Activated CD8-positive, alpha-beta memory T cell treated with anti-CD3 and anti-CD28 coated beads for 36 hours (primary cell): Measurements from ENCODE around the gene LETM1. TPM values are rescaled to one million over a fixed set of nuclear protein-coding genes. Genes with fewer than 3 reads are reported as not detected.
"Not testable (repeated sequence)": the region's sequence is repeated elsewhere in the genome, so short reads cannot be mapped to it uniquely, and the experiment has no call there.

Experiments used
- CTCF ChIA-PET: fragments of 350-600 bp; sonication (Branson Sonifier 250); formaldehyde crosslinking; loops from one replicate; lab custom pipeline; 2021; ENCODE audit warnings: antibody characterized with exemption; lab: Charles Lee
- POLR2A ChIA-PET: fragments of 350-600 bp; sonication (Branson Sonifier 250); formaldehyde crosslinking; loops from one replicate; lab custom pipeline; 2021; ENCODE audit warnings: antibody characterized with exemption; lab: Charles Lee
- total RNA-seq, 2 experiments: library from RNA; stranded (reverse); gene quantifications; one replicate each; pipeline ENCODE4 v1.2.3, GENCODE V29; 2021

LETM1 gene
- total RNA-seq, 2 experiments from 2014 or later, result 88.8 to 94.7 TPM

GRCh38 chr4:1862055-1862911 lies 6.3 kb upstream of the LETM1 start:
- ChIA-PET POLR2A (interaction anchor here (0.6 to 1.3 kb wide), 2 partner anchors 8 to 517 kb away, joined by 4 read pairs; no protein-coding TSS in a partner anchor), CTCF (interaction anchor here (0.6 to 1.1 kb wide), 4 partner anchors 11 to 119 kb away, joined by 3 to 4 read pairs (median 3); no protein-coding TSS in a partner anchor)

- ChIA-PET POLR2A (no interaction called here), CTCF (interaction anchor here (0.6 kb wide), 1 partner anchor 831 kb away, joined by 5 read pairs; no protein-coding TSS in a partner anchor)
These were observed 3.4 kb upstream of the LETM1 start for GRCh38 chr4:1859389-1859753.

GRCh38 chr4:1857931-1858330 lies 2.0 kb upstream of the LETM1 start:
- ChIA-PET POLR2A (no interaction called here), CTCF (no interaction called here)

- CTCF ChIA-PET, result interaction anchor here (0.9 to 1.8 kb wide), 2 partner anchors 42 to 43 kb away, joined by 3 to 7 read pairs; no protein-coding TSS in a partner anchor
These were observed 1.2 kb upstream of the LETM1 start for GRCh38 chr4:1856943-1857699.

GRCh38 chr4:1855333-1856070 lies 454 bp downstream of the LETM1 start:
- CTCF ChIA-PET, result interaction anchor here (0.6 to 1.8 kb wide), 3 partner anchors 15 to 45 kb away, joined by 3 to 7 read pairs (median 3); partner anchors contain the start of gene NSD2
- POLR2A ChIA-PET, result interaction anchor here (0.6 to 1.7 kb wide), 6 partner anchors 15 to 147 kb away, joined by 3 to 6 read pairs (median 3); partner anchors contain the start of genes NSD2, TACC3 and TMEM129

More at GRCh38 chr4:1856943-1857699, 1.2 kb upstream of the LETM1 start:
- POLR2A ChIA-PET, result interaction anchor here (1.1 to 1.2 kb wide), 2 partner anchors 14 to 16 kb away, joined by 3 to 5 read pairs; partner anchors contain the start of gene NSD2

GRCh38 chr4:1854752-1855151 lies 1.2 kb downstream of the LETM1 start:
- CTCF ChIA-PET, result interaction anchor here (0.6 to 1.0 kb wide), 2 partner anchors 16 to 44 kb away, joined by 3 read pairs; partner anchors contain the start of gene NSD2

GRCh38 chr4:1852904-1853623 lies 2.9 kb downstream of the LETM1 start:
- POLR2A ChIA-PET, result no interaction called here

More at GRCh38 chr4:1854752-1855151, 1.2 kb downstream of the LETM1 start:
- POLR2A ChIA-PET, result interaction anchor here (0.6 to 1.7 kb wide), 3 partner anchors 47 to 148 kb away, joined by 3 to 6 read pairs (median 3); partner anchors contain the start of genes TACC3 and TMEM129

GRCh38 chr4:1851575-1852410 lies 4.2 kb downstream of the LETM1 start:
- POLR2A ChIA-PET, result no interaction called here

More at GRCh38 chr4:1852904-1853623, 2.9 kb downstream of the LETM1 start:
- CTCF ChIA-PET, result no interaction called here

GRCh38 chr4:1851160-1851559 lies 4.8 kb downstream of the LETM1 start:
- POLR2A ChIA-PET, result no interaction called here
- CTCF ChIA-PET, result no interaction called here

More at GRCh38 chr4:1851575-1852410, 4.2 kb downstream of the LETM1 start:
- CTCF ChIA-PET, result no interaction called here

GRCh38 chr4:1850276-1850675 lies 5.7 kb downstream of the LETM1 start:
- CTCF ChIA-PET, result interaction anchor here (0.7 to 1.4 kb wide), 2 partner anchors 49 to 289 kb away, joined by 3 read pairs; no protein-coding TSS in a partner anchor
- POLR2A ChIA-PET, result interaction anchor here (0.6 kb wide), 1 partner anchor 112 kb away, joined by 6 read pairs; no protein-coding TSS in a partner anchor

GRCh38 chr4:1846580-1846979 lies 9.4 kb downstream of the LETM1 start:
- ChIA-PET POLR2A (interaction anchor here (0.6 kb wide), 1 partner anchor 78 kb away, joined by 3 read pairs; no protein-coding TSS in a partner anchor), CTCF (interaction anchor here (1.1 kb wide), 1 partner anchor 98 kb away, joined by 3 read pairs; no protein-coding TSS in a partner anchor)

GRCh38 chr4:1844618-1845017 lies 11.3 kb downstream of the LETM1 start:
- POLR2A ChIA-PET, CTCF ChIA-PET: not testable (repeated sequence)

- CTCF ChIA-PET, result no interaction called here
- POLR2A ChIA-PET, result no interaction called here
These were observed 12.1 kb downstream of the LETM1 start for GRCh38 chr4:1843852-1844251.

GRCh38 chr4:1842993-1843448 lies 12.9 kb downstream of the LETM1 start:
- ChIA-PET POLR2A (no interaction called here), CTCF (no interaction called here)

GRCh38 chr4:1842339-1842895 lies 13.5 kb downstream of the LETM1 start:
- CTCF ChIA-PET, result no interaction called here

GRCh38 chr4:1841887-1842210 lies 14.1 kb downstream of the LETM1 start:
- POLR2A ChIA-PET, result no interaction called here

More at GRCh38 chr4:1842339-1842895, 13.5 kb downstream of the LETM1 start:
- POLR2A ChIA-PET, result no interaction called here

More at GRCh38 chr4:1841887-1842210, 14.1 kb downstream of the LETM1 start:
- CTCF ChIA-PET, result interaction anchor here (1.2 kb wide), 1 partner anchor 57 kb away, joined by 3 read pairs; no protein-coding TSS in a partner anchor
